Mucosa of rectum (tissue), 2 donors: ENCODE measurements around the gene GOLGA6C.
"Not testable (repeated sequence)": the region's sequence is repeated elsewhere in the genome, so short reads cannot be mapped to it uniquely, and the experiment has no call there.

Experiments used
- H3K27ac ChIP-seq, 2 donors: one replicate each; pipeline ENCODE4 v1.7.0; 2013; ENCODE audit warnings: inconsistent platforms in 2 of 2, low read depth in 2 of 2, low read length in 2 of 2
- H3K27me3 ChIP-seq, 2 donors: one replicate each; pipeline ENCODE4 v1.7.0; 2013; ENCODE audit warnings: low read length in 2 of 2; ENCODE audit not compliant: control insufficient read depth in 2 of 2, insufficient read depth in 2 of 2
- H3K36me3 ChIP-seq, 2 donors: one replicate each; pipeline ENCODE4 v1.7.0; 2013; ENCODE audit warnings: low read length in 2 of 2; ENCODE audit not compliant: control insufficient read depth in 2 of 2, insufficient read depth in 2 of 2
- H3K4me1 ChIP-seq, 2 donors: one replicate each; pipeline ENCODE4 v1.7.0; 2013; ENCODE audit warnings: low read length in 2 of 2, mild to moderate bottlenecking in 1 of 2; ENCODE audit not compliant: control insufficient read depth in 2 of 2, insufficient read depth in 2 of 2
- H3K4me3 ChIP-seq, 2 donors: one replicate each; pipeline ENCODE4 v1.7.0; 2013; ENCODE audit warnings: low read length in 2 of 2
- H3K9ac ChIP-seq, 2 donors: one replicate each; pipeline ENCODE4 v1.7.0; 2013; ENCODE audit warnings: low read length in 2 of 2, low read depth in 1 of 2, mild to moderate bottlenecking in 1 of 2
- H3K9me3 ChIP-seq, 2 donors: one replicate each; pipeline ENCODE4 v1.7.0; 2013; ENCODE audit warnings: low read length in 2 of 2; ENCODE audit not compliant: control insufficient read depth in 2 of 2
- donor health status: healthy.
- donor health status: Normal muscosa, but diverticular disease.

The GOLGA6C gene

GRCh38 chr15:75214293-75215096 is 43.6 kb upstream of the GOLGA6C start:
- Histone ChIP-seq H3K9ac (no peak overlapping the region), H3K36me3 (peaks cover 35 to 42% of the 10 kb centered on the region in 2 donors), H3K27ac (no peak overlapping the region), H3K27me3 (no peaks in the 10 kb centered on the region), H3K4me1 (no peaks in the 10 kb centered on the region), H3K9me3 (no peaks in the 10 kb centered on the region), H3K4me3 (no peak overlapping the region)

GRCh38 chr15:75215107-75216004 is 42.8 kb upstream of the GOLGA6C start:
- H3K9ac ChIP-seq, result no peak overlapping the region
- no peak overlapping the region for H3K27ac ChIP-seq
- H3K4me3 ChIP-seq, result no peak overlapping the region
- no peaks in the 10 kb centered on the region for H3K27me3 ChIP-seq
- peaks cover 26 to 33% of the 10 kb centered on the region in 2 donors for H3K36me3 ChIP-seq
- no peaks in the 10 kb centered on the region for H3K4me1 ChIP-seq
- H3K9me3 ChIP-seq, result no peaks in the 10 kb centered on the region

GRCh38 chr15:75217012-75217411 is 41.1 kb upstream of the GOLGA6C start:
- peaks cover 12 to 17% of the 10 kb centered on the region in 2 donors for H3K36me3 ChIP-seq
- H3K4me3 ChIP-seq, result no peak overlapping the region
- no peaks in the 10 kb centered on the region for H3K4me1 ChIP-seq
- H3K9ac ChIP-seq, result no peak overlapping the region
- no peaks in the 10 kb centered on the region for H3K9me3 ChIP-seq
- H3K27ac ChIP-seq, result no peak overlapping the region
- no peaks in the 10 kb centered on the region for H3K27me3 ChIP-seq

- not testable (repeated sequence) for H3K9ac ChIP-seq, H3K4me1 ChIP-seq, H3K27me3 ChIP-seq, H3K9me3 ChIP-seq, H3K27ac ChIP-seq, H3K4me3 ChIP-seq
- peaks cover 7 to 11% of the 10 kb centered on the region in 2 donors for H3K36me3 ChIP-seq
These were observed 40.6 kb upstream of the GOLGA6C start for GRCh38 chr15:75217574-75217973.

GRCh38 chr15:75219507-75219929 is 38.6 kb upstream of the GOLGA6C start:
- H3K9me3 ChIP-seq, H3K27ac ChIP-seq, H3K27me3 ChIP-seq, H3K9ac ChIP-seq, H3K4me1 ChIP-seq, H3K36me3 ChIP-seq, H3K4me3 ChIP-seq: not testable (repeated sequence)

GRCh38 chr15:75223688-75224087 is 34.4 kb upstream of the GOLGA6C start:
- no peak overlapping the region for H3K4me3 ChIP-seq
- no peaks in the 10 kb centered on the region for H3K27me3 ChIP-seq
- H3K36me3 ChIP-seq, result no peaks in the 10 kb centered on the region
- no peaks in the 10 kb centered on the region for H3K9me3 ChIP-seq
- H3K9ac ChIP-seq, result no peak overlapping the region
- peaks cover 0 to 2% of the 10 kb centered on the region in 2 donors for H3K4me1 ChIP-seq
- H3K27ac ChIP-seq, result no peak overlapping the region

GRCh38 chr15:75224281-75224680 is 33.9 kb upstream of the GOLGA6C start:
- H3K36me3 ChIP-seq, result no peaks in the 10 kb centered on the region
- no peaks in the 10 kb centered on the region for H3K27me3 ChIP-seq
- H3K4me3 ChIP-seq, result no peak overlapping the region
- H3K9ac ChIP-seq, result no peak overlapping the region
- no peak overlapping the region for H3K27ac ChIP-seq
- H3K9me3 ChIP-seq, result no peaks in the 10 kb centered on the region
- H3K4me1 ChIP-seq, result peaks cover 0 to 2% of the 10 kb centered on the region in 2 donors

GRCh38 chr15:75225102-75225836 is 32.9 kb upstream of the GOLGA6C start:
- H3K9ac ChIP-seq, H3K4me1 ChIP-seq, H3K27ac ChIP-seq, H3K36me3 ChIP-seq, H3K27me3 ChIP-seq, H3K4me3 ChIP-seq, H3K9me3 ChIP-seq: not testable (repeated sequence)

- Histone ChIP-seq H3K9me3 (no peaks in the 10 kb centered on the region), H3K27me3 (no peaks in the 10 kb centered on the region), H3K4me1 (peaks cover 0 to 2% of the 10 kb centered on the region in 2 donors), H3K9ac (no peak overlapping the region), H3K36me3 (no peaks in the 10 kb centered on the region), H3K27ac (no peak overlapping the region), H3K4me3 (no peak overlapping the region)
These were observed 32.0 kb upstream of the GOLGA6C start for GRCh38 chr15:75225951-75226732.
